ENCODE data around the gene PCDHGA1. TPM values are rescaled to one million over a fixed set of nuclear protein-coding genes. Genes with fewer than 3 reads are reported as not detected.
"Not testable (repeated sequence)": the region's sequence is repeated elsewhere in the genome, so short reads cannot be mapped to it uniquely, and the experiment has no call there.

PCDHGA1 gene
- total RNA-seq, 1 donor from 2014 or later, result 0.09 TPM

DNA sequence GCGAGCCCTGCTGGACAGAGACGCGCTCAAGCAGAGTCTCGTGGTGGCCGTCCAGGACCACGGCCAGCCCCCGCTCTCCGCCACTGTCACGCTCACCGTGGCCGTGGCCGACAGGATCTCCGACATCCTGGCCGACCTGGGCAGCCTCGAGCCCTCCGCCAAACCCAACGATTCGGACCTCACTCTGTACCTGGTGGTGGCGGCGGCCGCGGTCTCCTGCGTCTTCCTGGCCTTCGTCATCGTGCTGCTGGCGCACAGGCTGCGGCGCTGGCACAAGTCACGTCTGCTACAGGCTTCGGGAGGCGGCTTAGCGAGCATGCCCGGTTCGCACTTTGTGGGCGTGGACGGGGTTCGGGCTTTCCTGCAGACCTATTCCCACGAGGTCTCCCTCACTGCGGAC lies 2.3 kb downstream of the PCDHGA1 start:
- H3K4me1 Mint-ChIP-seq (ENCODE audit: low read depth); H3K36me3 Mint-ChIP-seq (ENCODE audit: low read depth); H3K4me3 Mint-ChIP-seq (ENCODE audit: low read depth); H3K27ac Mint-ChIP-seq; DNase-seq (ENCODE audit: low spot score); intact Hi-C loops (cut with micrococcal nuclease): not testable (repeated sequence)
- Mint-ChIP-seq H3K27me3 (ENCODE audit: low read depth) (peaks cover 37% of the 10 kb centered on the region), H3K9me3 (peaks cover 28% of the 10 kb centered on the region)

DNA sequence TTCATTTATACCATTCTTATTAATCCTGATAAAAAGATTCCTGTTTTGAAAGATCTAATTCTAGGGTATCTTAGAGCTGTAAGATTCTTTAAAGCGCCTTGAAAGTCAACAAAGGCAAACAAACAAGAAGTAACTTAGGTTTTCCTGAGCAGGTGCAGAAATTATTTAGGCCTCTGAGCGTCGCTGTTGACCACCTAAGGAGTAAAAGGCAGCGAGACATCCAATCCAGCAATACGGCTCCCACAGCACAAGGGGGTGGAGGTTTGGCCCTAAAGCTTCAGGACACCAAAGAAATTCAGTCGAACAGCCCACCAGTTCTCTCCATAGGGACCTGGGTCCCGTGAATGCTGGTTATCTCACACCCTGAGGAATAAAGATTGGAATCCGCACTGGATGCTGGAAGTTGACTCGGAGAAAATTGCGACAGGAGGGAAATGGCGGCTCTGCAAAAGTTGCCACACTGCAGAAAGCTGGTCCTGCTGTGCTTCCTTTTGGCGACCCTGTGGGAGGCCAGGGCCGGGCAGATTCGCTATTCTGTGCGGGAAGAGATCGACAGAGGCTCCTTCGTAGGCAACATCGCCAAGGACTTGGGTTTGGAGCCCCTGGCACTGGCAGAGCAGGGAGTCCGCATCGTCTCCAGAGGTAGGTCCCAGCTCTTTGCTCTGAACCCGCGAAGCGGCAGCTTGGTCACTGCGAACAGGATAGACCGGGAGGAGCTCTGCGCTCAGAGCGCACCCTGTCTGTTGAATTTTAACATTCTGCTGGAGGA lies 8.4 kb downstream of the PCDHGA1 start, which contains the start of gene PCDHGA2:
Gene PCDHGA2 (plus strand): TSS at position 223 of the 769 bp plus-strand sequence.
- peaks cover 3% of the 10 kb centered on the region for H3K4me1 Mint-ChIP-seq (ENCODE audit: low read depth)
- H3K27ac Mint-ChIP-seq, result no peak within 1 kb of the TSS
- no peak for DNase-seq (ENCODE audit: low spot score)
- H3K4me3 Mint-ChIP-seq (ENCODE audit: low read depth), result peak within 1 kb of the TSS; percentile 73
- H3K27me3 Mint-ChIP-seq (ENCODE audit: low read depth), result peaks cover 34% of the 10 kb centered on the region
- H3K9me3 Mint-ChIP-seq, result peaks cover 39% of the 10 kb centered on the region
- no peaks in the 10 kb centered on the region for H3K36me3 Mint-ChIP-seq (ENCODE audit: low read depth)
- intact Hi-C loops (cut with micrococcal nuclease), result loop anchor here (5.0 kb wide), 1 partner anchor 84 kb away; the partner anchor contains the start of gene PCDHGA11

DNA sequence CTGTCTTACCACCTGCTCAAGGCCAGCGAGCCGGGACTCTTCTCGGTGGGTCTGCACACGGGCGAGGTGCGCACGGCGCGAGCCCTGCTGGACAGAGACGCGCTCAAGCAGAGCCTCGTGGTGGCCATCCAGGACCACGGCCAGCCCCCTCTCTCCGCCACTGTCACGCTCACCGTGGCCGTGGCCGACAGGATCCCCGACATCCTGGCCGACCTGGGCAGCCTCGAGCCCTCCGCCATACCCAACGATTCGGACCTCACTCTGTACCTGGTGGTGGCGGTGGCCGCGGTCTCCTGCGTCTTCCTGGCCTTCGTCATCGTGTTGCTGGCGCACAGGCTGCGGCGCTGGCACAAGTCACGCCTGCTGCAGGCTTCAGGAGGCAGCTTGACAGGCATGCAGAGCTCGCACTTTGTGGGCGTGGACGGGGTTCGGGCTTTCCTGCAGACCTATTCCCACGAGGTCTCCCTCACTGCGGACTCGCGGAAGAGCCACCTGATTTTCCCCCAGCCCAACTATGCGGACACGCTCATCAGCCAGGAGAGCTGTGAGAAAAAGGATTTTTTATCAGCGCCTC lies 10.6 kb downstream of the PCDHGA1 start:
- H3K9me3 Mint-ChIP-seq, result peaks cover 41% of the 10 kb centered on the region

DNA sequence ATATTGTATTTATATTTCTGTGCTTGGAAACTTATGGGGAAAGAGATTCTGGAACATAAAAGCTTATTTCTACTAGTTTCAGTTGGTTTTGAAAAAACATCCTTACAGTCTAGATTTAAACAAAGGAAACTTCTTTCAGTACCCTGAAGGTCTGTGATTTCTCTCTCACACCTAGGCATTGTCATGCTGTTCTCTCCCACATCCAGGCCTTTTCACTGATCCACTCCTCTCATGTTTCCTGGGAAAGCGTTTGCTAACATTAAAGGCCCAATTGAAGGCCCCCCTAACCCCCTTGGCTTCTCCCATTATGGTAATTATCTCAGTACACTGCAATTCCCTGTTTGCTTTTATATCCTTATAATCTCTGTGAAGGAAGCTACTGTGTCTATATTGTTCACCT lies 12.5 kb downstream of the PCDHGA1 start:
- intact Hi-C loops (cut with micrococcal nuclease), result loop anchor here (5.0 kb wide), 1 partner anchor 155 kb away; the partner anchor contains the start of gene PCDHB9
- Mint-ChIP-seq H3K9me3 (peaks cover 45% of the 10 kb centered on the region), H3K4me3 (ENCODE audit: low read depth) (no peak overlapping the region)

More for the DNA sequence above, 10.6 kb downstream of the PCDHGA1 start:
- intact Hi-C loops (cut with micrococcal nuclease), result loop anchor here (5.0 kb wide), 1 partner anchor 154 kb away; the partner anchor contains the start of gene PCDHB9
- not testable (repeated sequence) for H3K4me3 Mint-ChIP-seq (ENCODE audit: low read depth); H3K4me1 Mint-ChIP-seq (ENCODE audit: low read depth); H3K27ac Mint-ChIP-seq; DNase-seq (ENCODE audit: low spot score); H3K36me3 Mint-ChIP-seq (ENCODE audit: low read depth)
- peaks cover 26% of the 10 kb centered on the region for H3K27me3 Mint-ChIP-seq (ENCODE audit: low read depth)

DNA sequence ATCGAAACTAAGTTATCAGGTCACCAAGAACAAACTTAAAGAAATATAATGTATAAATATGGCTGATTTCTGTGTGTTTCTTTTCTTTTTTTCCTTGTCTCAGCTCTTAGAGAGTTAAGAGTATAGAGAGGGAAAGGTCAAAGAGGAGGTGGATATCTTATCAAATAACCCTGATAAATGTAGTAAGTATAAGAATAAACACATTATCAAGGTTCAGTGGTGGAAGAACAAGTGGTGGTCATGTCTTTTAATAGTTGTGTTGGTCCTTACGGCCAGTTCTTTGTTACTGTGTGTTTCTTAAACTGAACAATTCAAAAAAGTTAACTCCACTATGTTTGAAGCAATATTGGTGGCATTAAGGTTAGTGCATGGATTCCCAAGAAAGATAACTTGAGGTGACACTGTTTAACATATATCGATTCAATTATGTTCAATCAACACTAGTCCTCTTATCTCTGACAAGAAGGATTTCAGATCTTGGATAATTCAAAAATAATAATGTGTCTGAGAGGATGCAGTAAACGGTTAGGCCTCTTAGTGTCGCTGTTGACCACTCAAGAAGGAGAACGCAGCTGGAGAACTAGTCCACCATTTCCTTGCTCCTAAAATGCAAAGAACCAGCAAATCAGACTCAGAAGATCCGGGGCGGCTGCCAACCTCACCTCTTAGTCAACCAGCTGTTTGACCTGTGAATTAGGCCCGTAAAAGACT lies 13.1 kb downstream of the PCDHGA1 start, which contains the start of gene PCDHGA3:
Gene PCDHGA3 (plus strand): TSS at position 588 of the 711 bp plus-strand sequence. CDS start 205 bp downstream, outside the sequence.
- Mint-ChIP-seq H3K9me3 (peaks cover 40% of the 10 kb centered on the region), H3K27ac (no peak within 1 kb of the TSS), H3K36me3 (ENCODE audit: low read depth) (no peaks in the 10 kb centered on the region), H3K27me3 (ENCODE audit: low read depth) (peaks cover 15% of the 10 kb centered on the region), H3K4me1 (ENCODE audit: low read depth) (peaks cover 4% of the 10 kb centered on the region), H3K4me3 (ENCODE audit: low read depth) (peak within 1 kb of the TSS; percentile 61)
- no peak for DNase-seq (ENCODE audit: low spot score)
- intact Hi-C loops (cut with micrococcal nuclease), result loop anchor here (5.0 kb wide), 1 partner anchor 156 kb away; the partner anchor contains the start of gene PCDHB9

More for the DNA sequence above, 12.5 kb downstream of the PCDHGA1 start:
- no peak for DNase-seq (ENCODE audit: low spot score)
- peaks cover 21% of the 10 kb centered on the region for H3K27me3 Mint-ChIP-seq (ENCODE audit: low read depth)
- H3K36me3 Mint-ChIP-seq (ENCODE audit: low read depth), result no peaks in the 10 kb centered on the region
- H3K4me1 Mint-ChIP-seq (ENCODE audit: low read depth), result peaks cover 4% of the 10 kb centered on the region
- H3K27ac Mint-ChIP-seq, result no peak overlapping the region

DNA sequence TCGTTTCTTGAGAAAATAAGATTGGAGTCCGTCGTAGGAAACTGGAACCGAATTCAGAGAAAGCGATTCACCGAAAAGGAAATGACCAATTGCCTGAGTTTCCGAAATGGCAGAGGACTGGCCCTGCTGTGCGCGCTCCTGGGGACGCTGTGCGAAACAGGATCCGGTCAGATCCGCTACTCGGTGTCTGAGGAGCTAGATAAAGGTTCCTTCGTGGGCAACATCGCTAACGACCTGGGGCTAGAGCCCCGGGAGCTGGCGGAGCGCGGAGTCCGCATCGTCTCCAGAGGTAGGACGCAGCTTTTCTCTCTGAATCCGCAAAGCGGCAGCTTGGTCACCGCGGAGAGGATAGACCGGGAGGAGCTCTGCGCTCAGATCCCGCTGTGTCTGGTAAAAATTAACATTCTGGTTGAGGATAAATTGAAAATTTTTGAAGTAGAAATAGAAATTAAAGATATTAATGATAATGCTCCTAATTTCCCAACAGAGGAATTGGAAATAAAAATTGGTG lies 13.7 kb downstream of the PCDHGA1 start:
- Mint-ChIP-seq H3K4me1 (ENCODE audit: low read depth) (peaks cover 2% of the 10 kb centered on the region), H3K36me3 (ENCODE audit: low read depth) (no peaks in the 10 kb centered on the region), H3K4me3 (ENCODE audit: low read depth) (peak overlapping the region; percentile 61), H3K27me3 (ENCODE audit: low read depth) (peaks cover 13% of the 10 kb centered on the region), H3K27ac (no peak overlapping the region), H3K9me3 (peaks cover 37% of the 10 kb centered on the region)
- intact Hi-C loops (cut with micrococcal nuclease), result loop anchor here (5.0 kb wide), 1 partner anchor 157 kb away; the partner anchor contains the start of gene PCDHB9
- no peak for DNase-seq (ENCODE audit: low spot score)

DNA sequence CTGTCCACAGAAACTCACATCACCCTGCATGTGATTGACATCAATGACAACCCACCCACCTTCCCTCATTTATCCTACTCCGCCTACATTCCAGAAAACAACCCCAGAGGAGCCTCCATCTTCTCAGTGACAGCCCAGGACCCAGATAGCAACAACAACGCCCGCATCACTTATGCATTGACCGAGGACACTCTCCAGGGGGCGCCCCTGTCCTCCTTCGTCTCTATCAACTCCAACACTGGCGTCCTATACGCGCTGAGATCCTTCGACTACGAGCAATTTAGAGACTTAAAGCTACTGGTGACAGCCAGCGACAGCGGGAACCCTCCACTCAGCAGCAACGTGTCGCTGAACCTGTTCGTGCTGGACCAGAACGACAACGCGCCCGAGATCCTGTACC lies 15.0 kb downstream of the PCDHGA1 start:
- H3K4me1 Mint-ChIP-seq (ENCODE audit: low read depth), result peaks cover 8% of the 10 kb centered on the region
- peaks cover 12% of the 10 kb centered on the region for H3K27me3 Mint-ChIP-seq (ENCODE audit: low read depth)
- H3K9me3 Mint-ChIP-seq, result peaks cover 38% of the 10 kb centered on the region
- no peaks in the 10 kb centered on the region for H3K36me3 Mint-ChIP-seq (ENCODE audit: low read depth)
- no peak overlapping the region for H3K4me3 Mint-ChIP-seq (ENCODE audit: low read depth)
- no peak for DNase-seq (ENCODE audit: low spot score)
- intact Hi-C loops (cut with micrococcal nuclease), result no loop called here
- H3K27ac Mint-ChIP-seq, result no peak overlapping the region

DNA sequence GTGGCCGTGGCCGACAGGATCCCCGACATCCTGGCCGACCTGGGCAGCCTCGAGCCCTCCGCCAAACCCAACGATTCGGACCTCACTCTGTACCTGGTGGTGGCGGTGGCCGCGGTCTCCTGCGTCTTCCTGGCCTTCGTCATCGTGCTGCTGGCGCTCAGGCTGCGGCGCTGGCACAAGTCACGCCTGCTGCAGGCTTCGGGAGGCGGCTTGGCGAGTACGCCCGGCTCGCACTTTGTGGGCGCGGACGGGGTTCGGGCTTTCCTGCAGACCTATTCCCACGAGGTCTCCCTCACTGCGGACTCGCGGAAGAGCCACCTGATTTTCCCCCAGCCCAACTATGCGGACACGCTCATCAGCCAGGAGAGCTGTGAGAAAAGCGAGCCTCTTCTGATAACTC lies 15.7 kb downstream of the PCDHGA1 start:
- peaks cover 12% of the 10 kb centered on the region for H3K27me3 Mint-ChIP-seq (ENCODE audit: low read depth)
- H3K36me3 Mint-ChIP-seq (ENCODE audit: low read depth); H3K27ac Mint-ChIP-seq; intact Hi-C loops (cut with micrococcal nuclease); DNase-seq (ENCODE audit: low spot score); H3K4me3 Mint-ChIP-seq (ENCODE audit: low read depth); H3K4me1 Mint-ChIP-seq (ENCODE audit: low read depth): not testable (repeated sequence)
- peaks cover 37% of the 10 kb centered on the region for H3K9me3 Mint-ChIP-seq

DNA sequence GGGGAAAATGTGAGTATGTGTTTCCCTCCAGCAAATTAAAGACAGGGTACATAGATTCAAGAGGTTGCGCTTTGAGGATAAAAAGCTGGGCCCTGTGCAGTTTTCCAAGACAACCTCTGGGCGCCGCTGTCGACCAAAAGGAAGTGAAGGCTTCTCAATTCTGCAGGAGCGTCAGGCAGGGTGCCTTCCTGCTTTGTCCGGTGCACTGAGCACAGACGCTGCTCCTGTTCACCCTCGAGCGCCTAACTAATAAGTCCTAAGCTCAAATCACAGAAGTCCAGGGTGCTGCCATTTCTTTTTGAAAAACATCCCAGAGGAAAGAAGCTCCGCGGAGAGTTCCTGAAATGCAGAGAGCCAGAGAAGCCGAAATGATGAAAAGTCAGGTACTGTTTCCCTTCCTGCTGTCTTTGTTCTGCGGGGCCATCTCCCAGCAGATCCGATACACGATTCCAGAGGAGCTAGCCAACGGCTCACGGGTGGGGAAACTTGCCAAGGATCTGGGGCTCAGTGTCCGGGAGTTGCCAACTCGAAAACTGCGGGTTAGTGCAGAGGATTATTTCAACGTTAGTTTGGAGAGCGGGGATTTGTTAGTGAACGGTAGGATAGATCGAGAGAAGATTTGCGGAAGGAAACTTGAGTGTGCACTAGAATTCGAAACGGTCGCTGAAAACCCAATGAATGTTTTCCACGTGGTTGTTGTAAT lies 19.8 kb downstream of the PCDHGA1 start, which contains the start of gene PCDHGB1:
Gene PCDHGB1 (plus strand): TSS at position 183 of the 703 bp plus-strand sequence. CDS start 162 bp downstream, at position 345.
- peaks cover 14% of the 10 kb centered on the region for H3K27me3 Mint-ChIP-seq (ENCODE audit: low read depth)
- no peak for DNase-seq (ENCODE audit: low spot score)
- H3K27ac Mint-ChIP-seq, result no peak within 1 kb of the TSS
- H3K4me1 Mint-ChIP-seq (ENCODE audit: low read depth), result peaks cover 7% of the 10 kb centered on the region
- peaks cover 21% of the 10 kb centered on the region for H3K9me3 Mint-ChIP-seq
- intact Hi-C loops (cut with micrococcal nuclease), result loop anchor here (10.0 kb wide), 1 partner anchor 115 kb away; no protein-coding TSS in a partner anchor
- H3K36me3 Mint-ChIP-seq (ENCODE audit: low read depth), result no peaks in the 10 kb centered on the region
- peak within 1 kb of the TSS; percentile 75 for H3K4me3 Mint-ChIP-seq (ENCODE audit: low read depth)

DNA sequence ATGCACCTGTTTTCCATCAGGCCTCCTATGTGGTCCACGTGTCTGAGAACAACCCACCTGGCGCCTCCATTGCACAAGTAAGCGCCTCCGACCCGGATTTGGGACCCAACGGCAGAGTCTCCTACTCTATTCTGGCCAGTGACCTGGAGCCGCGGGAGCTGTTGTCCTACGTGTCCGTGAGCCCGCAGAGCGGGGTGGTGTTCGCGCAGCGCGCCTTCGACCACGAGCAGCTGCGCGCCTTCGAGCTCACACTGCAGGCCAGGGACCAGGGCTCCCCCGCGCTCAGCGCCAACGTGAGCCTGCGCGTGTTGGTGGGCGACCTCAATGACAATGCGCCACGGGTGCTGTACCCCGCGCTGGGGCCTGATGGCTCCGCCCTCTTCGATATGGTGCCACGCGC lies 21.3 kb downstream of the PCDHGA1 start:
- H3K36me3 Mint-ChIP-seq (ENCODE audit: low read depth), result no peaks in the 10 kb centered on the region
- H3K4me3 Mint-ChIP-seq (ENCODE audit: low read depth), result no peak overlapping the region
- intact Hi-C loops (cut with micrococcal nuclease), result loop anchor here (10.0 kb wide), 1 partner anchor 117 kb away; no protein-coding TSS in a partner anchor
- H3K27me3 Mint-ChIP-seq (ENCODE audit: low read depth), result peaks cover 14% of the 10 kb centered on the region
- H3K9me3 Mint-ChIP-seq, result peaks cover 21% of the 10 kb centered on the region
- DNase-seq (ENCODE audit: low spot score), result no peak
- H3K4me1 Mint-ChIP-seq (ENCODE audit: low read depth), result peaks cover 7% of the 10 kb centered on the region
- no peak overlapping the region for H3K27ac Mint-ChIP-seq

DNA sequence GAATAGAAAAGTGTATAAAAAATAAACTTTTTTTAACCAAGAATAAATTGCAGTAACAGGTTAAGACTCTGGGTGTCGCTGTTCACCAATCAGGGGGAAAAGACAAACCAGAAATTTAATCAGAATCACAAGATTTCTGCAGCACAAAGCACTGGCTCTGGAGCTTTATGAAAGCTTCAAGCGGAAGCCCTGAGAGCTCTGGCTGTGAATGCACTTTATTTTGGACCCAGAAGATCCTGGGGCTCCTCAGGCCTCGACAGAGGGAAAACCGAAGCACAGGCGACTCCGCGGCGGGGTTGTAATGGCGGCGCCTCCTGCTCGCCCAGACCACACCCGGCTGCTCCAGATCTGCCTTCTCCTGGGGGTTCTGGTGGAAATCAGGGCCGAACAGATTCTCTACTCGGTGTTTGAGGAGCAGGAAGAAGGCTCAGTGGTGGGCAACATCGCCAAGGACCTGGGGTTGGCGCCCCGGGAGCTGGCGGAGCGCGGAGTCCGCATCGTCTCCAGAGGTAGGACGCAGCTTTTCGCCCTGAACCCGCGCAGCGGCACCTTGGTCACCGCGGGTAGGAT lies 24.7 kb downstream of the PCDHGA1 start, which contains the start of gene PCDHGA4:
Gene PCDHGA4 (plus strand): TSS at position 122 of the 570 bp plus-strand sequence. CDS start 87 bp downstream, at position 209.
- no peaks in the 10 kb centered on the region for H3K36me3 Mint-ChIP-seq (ENCODE audit: low read depth)
- no peak for DNase-seq (ENCODE audit: low spot score)
- H3K4me3 Mint-ChIP-seq (ENCODE audit: low read depth), result peak within 1 kb of the TSS; percentile 39
- H3K27ac Mint-ChIP-seq, result no peak within 1 kb of the TSS
- H3K4me1 Mint-ChIP-seq (ENCODE audit: low read depth), result peaks cover 6% of the 10 kb centered on the region
- intact Hi-C loops (cut with micrococcal nuclease), result loop anchor here (5.0 to 10.0 kb wide), 4 partner anchors 67 to 202 kb away; partner anchors contain the start of gene PCDHGA11
- peaks cover 23% of the 10 kb centered on the region for H3K9me3 Mint-ChIP-seq
- peaks cover 20% of the 10 kb centered on the region for H3K27me3 Mint-ChIP-seq (ENCODE audit: low read depth)

Measured in activated T-helper 2 cell treated with anti-CD3 and anti-CD28 coated beads, Interferon-gamma antibody, Interleukin-2, Interleukin-4, amounts not matched to agents 10 μg/mL and 5 μg/mL and 100 μg/mL, durations not matched to agents 14 hours and 24 hours and 36 hours (primary cell).